ENCODE results near the gene SCAF8.
A peak's percentile ranks its signal among the peaks of the same experiment; 100 is the strongest.
"Not testable (repeated sequence)": the region's sequence is repeated elsewhere in the genome, so short reads cannot be mapped to it uniquely, and the experiment has no call there.

SCAF8 gene

DNA sequence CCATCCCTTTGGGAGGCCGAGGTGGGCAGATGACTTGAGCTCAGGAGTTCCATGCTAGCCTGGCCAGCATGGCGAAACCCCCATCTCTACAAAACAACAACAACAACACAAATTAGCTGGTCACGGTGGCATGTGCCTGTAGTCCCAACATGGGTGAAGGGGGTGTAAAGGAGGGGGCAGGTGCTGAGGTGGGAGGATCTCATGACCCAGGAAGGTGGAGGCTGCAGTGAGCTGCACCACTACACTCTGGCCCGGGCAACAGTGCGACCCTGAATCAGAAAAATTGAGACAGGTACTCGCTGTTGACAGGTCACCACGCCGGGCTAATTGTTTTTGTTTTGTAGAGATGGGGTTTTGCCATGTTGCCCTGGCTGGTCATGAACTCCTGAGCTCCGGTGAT lies 4.2 kb downstream of the SCAF8 start:
- DNase-seq = no peak

DNA sequence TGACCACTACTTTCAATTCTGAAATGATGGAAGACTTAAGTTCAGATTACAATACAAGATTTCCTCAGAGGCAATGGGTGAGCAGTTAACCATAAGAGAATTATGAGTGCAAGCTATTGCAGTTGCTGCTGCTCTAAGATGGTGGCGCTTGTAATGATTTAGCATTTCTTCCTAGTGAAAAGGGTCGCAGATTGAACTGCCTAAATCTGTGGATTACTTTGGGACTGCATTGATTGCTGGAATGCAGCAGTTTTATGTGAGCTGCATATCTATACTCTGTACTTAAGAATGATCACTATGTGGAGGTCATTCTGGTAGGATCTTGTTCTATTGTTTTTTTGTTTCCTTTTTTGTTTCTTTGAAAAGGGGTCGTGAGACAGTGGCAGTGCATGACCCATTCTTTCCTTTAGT lies 5.3 kb downstream of the SCAF8 start:
- peak; percentile 15 for DNase-seq

DNA sequence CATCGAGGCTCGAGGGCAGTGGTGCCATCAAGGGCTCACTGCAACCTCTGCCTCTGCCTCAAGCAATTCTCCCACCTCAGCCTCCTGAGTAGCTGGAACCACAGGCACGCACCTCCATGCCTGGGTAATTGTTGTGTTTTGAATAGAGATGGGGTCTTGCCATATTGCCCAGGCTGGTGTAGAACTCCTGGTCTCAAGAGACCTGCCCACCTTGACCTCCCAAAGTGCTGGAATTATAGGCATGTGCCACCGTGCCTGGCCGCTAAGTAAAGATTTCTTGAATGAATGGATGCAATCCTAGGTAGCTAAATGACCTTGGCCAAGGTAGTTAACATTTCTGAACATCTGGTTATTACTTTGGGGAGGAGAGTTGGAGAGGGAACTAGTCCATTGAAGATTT lies 7.4 kb downstream of the SCAF8 start:
- DNase-seq = no peak

DNA sequence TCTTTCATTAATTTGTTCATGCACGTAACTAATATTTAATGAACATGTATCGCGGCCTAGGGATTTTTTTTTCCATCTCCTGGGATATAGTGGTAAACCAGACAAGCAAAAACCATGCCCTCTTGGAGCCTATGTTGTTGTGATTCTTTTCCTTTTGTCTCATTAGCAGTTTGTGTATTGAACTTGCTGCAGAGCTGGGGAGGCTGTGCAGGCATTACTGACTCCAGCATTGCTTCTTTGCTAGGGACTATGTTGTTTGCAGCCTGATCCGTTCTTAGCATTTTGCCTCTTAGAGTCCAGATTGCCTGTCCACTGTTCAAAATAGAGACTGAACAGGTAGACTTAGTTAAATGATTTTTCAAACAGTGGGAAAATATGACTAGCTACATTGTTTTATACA lies 9.7 kb downstream of the SCAF8 start:
- DNase-seq = no peak

DNA sequence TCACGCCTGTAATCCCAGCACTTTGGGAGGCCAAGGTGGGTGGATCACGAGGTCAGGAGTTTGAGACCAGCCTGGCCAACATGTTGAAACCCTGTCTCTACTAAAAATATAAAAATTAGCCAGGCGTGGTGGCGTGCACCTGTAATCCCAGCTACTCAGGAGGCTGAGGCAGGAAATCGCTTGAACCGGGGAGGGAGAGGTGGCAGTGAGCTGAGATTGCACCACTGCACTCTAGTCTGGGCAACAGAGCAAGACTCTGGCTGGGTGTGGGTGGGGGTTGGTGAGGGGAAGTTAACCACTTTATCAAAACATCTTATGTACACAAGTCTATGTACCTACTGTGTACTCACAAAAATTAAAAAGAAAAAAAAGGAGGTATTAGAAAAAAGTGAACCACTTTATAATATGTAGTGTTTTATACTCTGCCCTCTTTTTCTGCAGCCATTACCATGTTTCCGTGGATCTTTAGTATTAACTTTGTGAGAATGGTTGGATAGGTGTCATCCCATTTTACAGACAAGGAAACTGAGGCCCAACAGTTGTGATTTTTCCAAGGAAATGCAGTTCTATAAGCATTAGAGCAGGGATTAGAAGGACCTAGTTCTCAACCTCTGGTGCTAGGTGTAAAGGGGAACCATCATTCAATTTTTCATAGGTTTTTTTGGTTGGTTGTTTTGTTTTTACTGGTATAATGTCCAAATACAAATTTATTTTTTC lies 11.0 kb downstream of the SCAF8 start:
- not testable (repeated sequence) for DNase-seq

DNA sequence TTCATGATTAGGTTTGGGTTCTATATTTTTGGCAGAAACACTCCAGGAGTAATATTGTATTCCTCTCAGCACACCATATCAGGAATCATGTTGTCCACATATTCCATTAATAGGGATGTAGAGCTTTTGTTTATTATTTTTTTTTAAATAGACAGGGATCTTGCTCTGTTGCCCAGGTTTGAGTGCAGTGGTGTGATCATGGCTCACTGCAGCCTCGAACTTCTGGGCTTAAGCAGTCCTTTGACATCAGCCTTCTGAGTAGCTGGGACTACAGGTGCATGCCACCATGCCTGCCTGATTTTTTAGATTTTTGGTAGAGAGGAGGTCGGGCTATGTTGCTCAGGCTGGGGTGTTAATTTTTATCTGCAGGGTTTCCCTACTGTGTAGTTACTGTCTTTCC lies 12.0 kb downstream of the SCAF8 start:
- no peak for DNase-seq

DNA sequence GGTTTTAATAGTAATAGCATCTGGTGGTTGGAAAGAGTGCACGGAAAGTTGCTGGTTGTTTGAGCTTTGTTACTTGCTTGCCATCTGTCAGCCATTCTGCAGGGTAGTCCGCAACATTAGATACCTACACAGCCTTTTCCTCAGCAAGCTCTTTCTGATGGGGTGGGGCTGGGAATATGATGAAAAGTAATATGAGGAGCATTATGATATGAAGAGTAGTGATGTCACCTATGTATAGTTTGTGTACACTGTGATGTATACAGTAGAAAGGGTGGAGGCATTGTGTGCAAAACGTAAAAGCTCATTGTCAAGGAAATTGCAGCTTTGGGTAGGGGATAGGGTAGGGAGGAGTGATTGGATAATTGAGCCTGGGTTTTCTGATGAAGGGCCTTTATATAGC lies 16.1 kb downstream of the SCAF8 start:
- no peak for DNase-seq

DNA sequence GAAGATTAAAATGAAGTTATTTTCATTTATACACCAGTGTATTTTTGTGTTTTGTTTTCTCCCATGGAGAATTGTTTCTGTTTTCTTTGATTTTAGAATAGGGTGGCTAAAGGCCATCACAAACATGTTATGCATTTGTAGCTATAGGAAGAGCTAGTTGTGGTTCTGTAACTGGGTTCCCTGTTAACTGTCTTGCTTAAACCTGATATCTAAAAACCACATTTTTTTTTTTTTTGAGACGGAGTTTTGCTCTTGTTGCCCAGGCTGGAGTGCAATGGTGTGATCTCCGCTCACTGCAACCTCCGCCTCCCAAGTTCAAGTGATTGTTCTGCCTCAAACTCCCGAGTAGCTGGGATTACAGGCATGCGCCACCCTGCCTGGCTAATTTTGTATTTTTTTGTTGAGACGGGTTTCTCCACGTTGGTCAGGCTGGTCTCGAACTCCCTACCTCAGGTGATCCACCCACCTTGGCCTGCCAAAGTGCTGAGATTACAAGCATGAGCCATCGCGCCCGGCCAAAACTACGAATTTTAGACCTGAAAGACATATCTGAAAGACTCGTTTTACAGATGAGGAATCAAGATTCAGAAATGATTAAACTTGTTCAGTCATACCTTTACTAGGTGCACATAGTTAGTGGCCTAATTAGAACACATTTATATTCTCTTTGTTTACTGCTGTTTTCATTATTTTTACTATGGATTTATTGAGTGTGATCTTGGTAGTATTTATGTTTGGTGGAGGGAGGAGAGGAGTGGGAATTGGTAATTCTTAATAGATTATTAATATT lies 18.0 kb downstream of the SCAF8 start:
- DNase-seq = no peak

DNA sequence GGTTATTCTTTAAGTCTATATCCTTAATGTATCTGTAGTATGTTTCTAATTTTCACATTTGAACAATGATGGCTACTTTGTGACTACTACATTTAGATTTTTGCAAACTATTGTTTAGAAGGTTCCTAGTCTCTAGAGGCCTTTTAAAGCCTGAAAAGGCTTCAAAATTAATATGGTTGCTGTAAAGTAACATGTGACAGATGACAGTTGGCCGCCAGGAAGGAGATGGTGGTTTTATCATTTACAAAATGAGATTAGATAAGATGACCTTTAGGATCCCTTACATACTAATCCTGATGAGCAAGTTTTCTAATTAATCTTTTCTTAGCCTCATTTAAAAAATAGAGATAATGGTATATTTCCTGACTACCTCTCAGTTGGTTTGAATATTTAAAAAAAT lies 18.8 kb downstream of the SCAF8 start:
- no peak for DNase-seq

DNA sequence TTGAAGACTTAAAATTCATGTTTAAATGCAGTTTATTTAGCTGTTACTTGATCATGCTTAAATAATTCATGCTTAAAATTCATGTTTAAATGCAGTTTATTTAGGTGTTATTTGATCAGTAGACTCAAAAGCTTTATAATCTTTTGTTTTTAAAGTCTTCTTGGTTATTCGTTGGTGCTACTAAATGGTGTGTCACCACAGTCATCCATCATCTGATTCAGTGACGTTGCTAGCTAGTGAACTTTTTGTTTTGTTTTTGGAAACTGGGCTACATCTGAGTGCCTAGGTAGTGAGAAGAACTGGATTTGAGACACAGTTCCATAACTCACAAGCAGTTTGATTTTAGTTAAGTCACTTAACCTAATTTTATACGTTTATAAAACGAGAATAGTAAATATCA lies 20.9 kb downstream of the SCAF8 start:
- DNase-seq = no peak

DNA sequence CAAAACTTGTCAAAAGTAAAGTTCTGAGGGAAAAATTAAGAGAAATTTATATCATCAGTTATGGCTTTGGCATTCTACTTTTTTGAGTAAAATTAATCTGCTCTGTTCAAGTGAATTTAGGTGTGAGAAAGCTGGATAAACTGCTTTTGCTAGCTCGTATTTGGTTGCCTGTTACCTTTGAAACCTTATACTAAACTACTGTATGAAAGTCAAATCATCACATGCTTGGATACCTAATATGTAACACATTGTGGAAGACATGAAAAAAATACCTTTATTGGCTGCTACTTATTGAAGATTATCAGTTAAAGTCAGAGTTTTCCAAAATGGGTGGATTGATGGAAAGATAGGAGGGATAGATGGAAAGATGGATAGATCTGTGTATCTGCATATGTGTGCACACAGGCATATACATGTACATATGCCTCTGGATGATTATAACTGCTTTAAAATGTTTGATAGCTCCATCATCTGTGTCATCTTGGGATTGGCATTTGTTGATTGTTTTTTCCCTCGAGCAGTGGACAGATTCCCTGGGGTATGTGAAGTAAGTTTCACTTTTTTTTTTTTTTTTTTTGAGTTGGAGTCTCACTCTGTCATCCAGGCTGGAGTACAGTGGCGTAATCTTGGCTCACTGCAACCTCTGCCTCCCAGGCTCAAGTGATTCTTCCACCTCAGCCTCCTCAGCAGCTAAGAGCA lies 24.3 kb downstream of the SCAF8 start:
- no peak for DNase-seq

DNA sequence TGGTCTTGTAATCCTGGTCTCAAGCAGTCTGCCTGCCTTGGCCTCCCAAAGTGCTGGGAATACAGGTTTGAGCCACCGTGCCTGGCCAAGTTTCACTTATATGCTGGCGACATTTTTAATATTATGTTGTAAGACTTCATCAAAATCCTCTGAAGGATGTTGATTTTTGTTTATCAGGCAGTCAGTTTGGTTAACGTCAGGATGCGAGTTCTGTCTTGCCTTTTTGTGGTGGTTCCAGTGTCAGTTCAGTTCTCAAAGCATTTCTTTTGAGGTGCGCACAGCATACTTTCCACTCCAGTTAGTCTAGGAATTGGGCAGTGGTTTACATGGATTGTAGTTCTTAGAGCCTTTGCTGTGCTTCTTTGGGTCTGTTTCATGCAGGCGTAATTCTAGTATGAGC lies 24.9 kb downstream of the SCAF8 start:
- DNase-seq = no peak

DNA sequence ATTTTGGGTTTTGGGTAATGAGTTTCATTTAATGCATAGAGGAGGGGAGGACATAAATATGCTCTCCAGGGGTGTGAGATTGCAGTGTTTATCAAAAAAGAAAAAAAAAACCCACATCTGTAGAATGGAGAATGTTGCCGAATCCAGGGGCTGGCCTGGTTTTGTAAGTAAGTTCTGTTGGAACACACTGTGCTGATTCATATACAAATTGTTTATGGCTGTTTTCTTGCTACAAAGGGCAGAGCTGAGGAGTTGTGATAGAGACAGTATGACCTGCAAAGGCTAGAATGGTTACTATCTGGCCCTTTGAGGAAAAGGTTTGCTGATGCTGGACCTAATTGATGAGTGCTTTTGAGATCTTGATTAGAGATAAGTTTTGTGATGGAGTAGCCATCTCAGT lies 30.4 kb downstream of the SCAF8 start:
- DNase-seq = no peak

DNA sequence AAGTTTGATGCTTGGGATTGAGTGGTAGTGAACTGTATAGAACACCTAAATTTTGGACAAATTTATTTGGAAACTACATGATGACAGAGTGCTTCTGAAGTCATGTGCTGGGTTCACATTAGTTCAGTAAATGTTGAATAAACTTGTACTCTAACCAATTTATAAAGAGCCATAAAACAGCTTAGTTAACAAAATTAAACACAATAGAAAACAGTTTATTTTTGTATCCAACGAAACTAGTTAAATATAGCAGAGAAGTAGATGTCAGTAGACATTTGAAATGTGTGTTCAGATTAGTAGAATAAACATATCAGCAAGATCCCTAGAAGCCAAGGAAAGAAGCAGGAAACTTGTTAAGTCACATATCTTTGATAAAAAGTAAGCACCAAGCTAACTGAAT lies 32.1 kb downstream of the SCAF8 start:
- DNase-seq = no peak

DNA sequence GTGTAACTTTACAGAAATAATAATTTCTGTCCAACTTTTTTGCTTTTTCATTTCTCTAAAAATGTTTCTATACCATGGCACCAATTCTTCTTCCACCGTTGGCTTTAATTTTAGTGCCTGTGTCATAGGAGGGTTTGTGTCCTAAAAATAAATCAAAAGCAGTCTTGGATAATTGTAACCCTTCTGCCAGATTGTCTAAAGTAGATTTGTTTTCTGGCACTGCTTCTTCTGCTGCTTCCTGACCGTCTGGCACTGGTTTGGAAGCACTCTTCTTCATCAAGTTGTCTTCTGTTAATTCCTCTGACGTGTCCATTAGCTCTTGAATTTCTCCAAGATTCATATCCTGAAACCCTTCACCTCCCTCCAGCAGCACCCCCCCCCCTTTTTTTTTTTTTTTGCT lies 33.1 kb downstream of the SCAF8 start:
- DNase-seq = no peak

DNA sequence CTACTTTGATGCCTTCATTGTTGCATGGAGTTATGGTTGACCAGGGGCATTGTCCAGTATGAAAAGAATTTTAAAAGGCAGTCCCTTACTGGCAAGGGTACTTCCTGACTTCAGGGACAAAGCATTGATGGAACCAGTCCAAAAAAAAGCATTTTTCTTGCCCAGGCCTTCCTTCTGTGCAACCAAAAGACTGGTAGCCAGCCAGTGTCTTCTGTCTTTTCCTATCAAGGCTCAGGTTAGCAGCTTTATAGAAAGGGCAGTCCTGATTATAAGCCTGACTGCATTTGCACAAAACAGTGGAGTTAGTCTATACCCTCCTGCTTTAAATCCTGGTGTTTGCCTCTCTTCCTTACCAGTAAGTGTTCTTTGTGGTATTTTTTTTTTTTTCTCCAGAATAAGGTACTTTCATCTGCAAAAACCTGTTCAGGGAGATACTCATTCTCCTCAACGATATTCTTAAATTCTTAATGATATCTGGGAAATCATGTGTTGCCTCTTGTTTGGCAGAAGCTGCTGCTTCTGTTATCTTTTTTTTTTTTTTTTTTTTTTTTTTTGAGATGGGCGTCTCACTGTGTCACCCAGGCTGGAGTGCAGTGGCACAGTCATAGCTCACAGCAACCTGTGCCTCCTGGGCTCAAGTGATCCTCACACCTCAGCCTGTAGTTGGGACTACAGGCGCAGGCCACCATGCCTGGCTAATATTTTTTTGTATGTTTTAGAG lies 33.9 kb downstream of the SCAF8 start:
- peak; percentile 53 for DNase-seq

DNA sequence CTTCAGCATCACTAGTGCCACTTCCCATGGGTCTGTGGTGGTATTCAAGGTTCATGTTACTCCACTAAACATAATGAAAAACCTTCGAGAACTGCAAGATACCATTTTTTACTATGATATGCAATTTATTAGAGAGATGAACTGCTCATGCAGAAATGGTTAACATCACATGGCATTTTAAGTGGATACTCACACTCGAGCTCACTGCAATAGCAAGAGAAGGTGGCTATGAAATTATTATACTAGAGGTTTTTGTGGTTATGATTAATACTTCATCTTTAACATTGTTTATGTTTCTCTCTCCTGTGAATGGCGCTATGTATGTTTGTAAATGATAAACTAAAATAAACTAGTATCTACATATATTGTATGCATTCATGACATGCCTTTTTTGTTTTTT lies 35.1 kb downstream of the SCAF8 start:
- DNase-seq = no peak

DNA sequence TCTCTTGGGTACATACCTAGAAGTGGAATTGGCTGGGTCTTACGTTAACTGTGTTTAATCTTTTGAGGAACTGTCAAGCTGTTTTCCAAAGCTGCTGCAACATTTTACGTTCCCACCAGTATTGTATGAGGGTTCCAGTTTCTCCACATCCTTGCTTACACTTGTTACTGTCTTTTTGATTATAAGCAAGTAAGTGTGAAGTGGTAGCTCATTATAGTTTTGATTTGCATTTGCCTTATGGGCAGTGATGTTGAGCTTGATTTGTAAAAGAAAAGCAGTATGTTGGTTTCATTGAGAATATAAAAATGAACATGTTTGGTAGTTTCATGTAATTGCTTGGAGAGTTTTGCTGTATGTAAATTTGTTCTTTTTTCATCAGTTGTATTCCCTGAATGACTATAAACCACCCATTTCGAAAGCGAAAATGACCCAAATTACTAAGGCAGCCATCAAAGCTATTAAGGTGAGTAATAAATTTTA lies 40.4 kb downstream of the SCAF8 start:
- no peak for DNase-seq

DNA sequence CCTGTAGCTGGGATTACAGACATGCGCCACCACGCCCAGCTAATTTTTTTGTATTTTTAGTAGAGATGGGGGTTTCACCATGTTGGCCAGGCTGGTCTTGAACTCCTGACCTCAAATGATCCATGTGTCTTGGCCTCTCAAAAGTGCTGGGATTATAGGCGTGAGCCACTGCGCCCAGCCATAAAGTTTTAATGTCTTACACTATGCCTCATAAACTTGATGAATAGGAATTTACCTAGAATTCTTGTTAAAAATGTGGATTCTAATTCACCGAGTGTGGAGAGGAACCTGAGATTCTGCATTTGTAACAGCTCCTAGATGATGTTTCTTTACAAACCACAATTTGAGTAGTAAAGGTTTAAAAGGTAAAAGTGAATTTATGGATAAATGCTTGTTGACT lies 45.9 kb downstream of the SCAF8 start:
- DNase-seq = not testable (repeated sequence)

DNA sequence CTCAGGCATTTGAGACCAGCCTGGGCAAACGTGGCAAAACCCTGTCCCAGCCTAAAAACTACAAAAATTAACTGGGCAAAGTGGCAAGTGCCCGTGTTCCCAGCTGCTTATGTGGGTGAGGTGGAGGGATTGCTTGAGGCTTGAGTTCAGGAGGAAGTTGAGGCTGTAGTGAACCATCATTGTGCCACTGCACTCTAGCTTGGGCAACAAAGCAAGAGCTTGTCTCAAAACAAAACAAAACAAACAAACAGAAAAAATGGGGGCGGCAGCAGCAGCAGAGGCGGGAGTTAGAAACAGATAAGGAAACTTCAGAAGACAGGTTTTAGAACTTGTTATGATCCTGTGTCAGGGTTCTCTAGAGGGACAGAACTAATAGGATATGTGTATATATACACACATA lies 49.0 kb downstream of the SCAF8 start:
- no peak for DNase-seq

DNA sequence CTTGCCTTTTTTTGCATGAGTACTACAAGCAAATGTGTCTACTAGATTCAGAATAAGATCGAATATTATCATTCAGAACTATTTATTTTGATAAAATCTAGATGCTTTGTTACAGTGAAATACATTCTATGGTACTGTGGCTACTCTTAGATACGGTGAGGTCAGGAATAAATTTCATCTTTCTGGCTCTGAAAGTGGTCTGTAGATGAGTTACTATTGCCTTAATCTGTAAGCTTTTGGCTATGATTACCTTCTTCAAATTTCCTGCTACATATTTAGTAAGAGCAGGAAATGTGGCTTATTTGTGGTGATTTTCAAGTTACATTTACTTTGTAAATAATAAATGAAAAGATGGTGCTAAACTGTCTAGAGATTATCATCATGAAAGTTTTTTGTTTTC lies 50.0 kb downstream of the SCAF8 start:
- DNase-seq = no peak

DNA sequence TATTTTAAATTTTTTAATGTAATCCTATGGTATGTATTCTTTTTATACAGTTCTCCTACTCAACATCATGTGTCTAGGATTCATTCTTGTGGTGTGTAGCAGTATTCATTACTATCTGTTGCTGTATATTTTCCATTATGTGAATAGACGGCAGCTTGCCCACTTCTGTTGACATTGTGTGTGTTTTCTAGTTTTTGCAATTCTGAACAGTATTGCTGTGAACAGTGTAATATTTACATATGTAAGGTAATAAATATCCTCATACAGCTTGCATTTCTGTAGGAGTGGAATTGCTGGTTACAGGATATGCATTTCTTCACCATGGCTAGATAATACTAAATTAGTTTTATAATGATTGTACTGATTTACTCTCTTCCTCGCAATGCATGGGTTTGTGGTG lies 51.9 kb downstream of the SCAF8 start:
- DNase-seq = no peak

All from eye (tissue), 1 donor.